Medulla oblongata (tissue), 1 donor: ENCODE measurements around the gene GLRX3.
A peak's percentile ranks its signal among the peaks of the same experiment; 100 is the strongest.
"Not testable (repeated sequence)": the region's sequence is repeated elsewhere in the genome, so short reads cannot be mapped to it uniquely, and the experiment has no call there.

Experiments used
- DNase-seq: peaks from one replicate; pipeline ENCODE4 v3.0.0-alpha.2; 2015; ENCODE audit errors: extremely low spot score

GLRX3 gene

GRCh38 chr10:130136226-130137089 is at the start of gene GLRX3:
Gene GLRX3, plus strand, starts transcription at chr10:130136391. Its CDS starts 30 bp downstream, at chr10:130136421.
- peak; percentile 86 for DNase-seq

GRCh38 chr10:130090565-130090964 is 45.6 kb upstream of the GLRX3 start:
- DNase-seq, result not testable (repeated sequence)

- DNase-seq, result no peak
Observed at GRCh38 chr10:130099344-130099743, 36.8 kb upstream of the GLRX3 start.

GRCh38 chr10:130105724-130106123 is 30.5 kb upstream of the GLRX3 start:
- DNase-seq, result no peak

GRCh38 chr10:130108146-130108545 is 28.0 kb upstream of the GLRX3 start:
- not testable (repeated sequence) for DNase-seq

- no peak for DNase-seq
Observed at GRCh38 chr10:130108934-130109604, 27.1 kb upstream of the GLRX3 start.

GRCh38 chr10:130109796-130110245 is 26.4 kb upstream of the GLRX3 start:
- peak; percentile 91 for DNase-seq

- DNase-seq, result peak; percentile 98
Observed at GRCh38 chr10:130110246-130111112, 25.7 kb upstream of the GLRX3 start, which contains the start of gene C10orf143. Gene C10orf143, minus strand, starts transcription at chr10:130110830. Its CDS starts 58 bp downstream, at chr10:130110772.

- DNase-seq, result peak; percentile 99
Observed at GRCh38 chr10:130111113-130111851, 24.9 kb upstream of the GLRX3 start.

GRCh38 chr10:130111852-130112180 is 24.4 kb upstream of the GLRX3 start:
- DNase-seq, result no peak

- no peak for DNase-seq
Observed at GRCh38 chr10:130112821-130113220, 23.4 kb upstream of the GLRX3 start.

- DNase-seq, result not testable (repeated sequence)
Observed at GRCh38 chr10:130116942-130117341, 19.2 kb upstream of the GLRX3 start.

- not testable (repeated sequence) for DNase-seq
Observed at GRCh38 chr10:130117535-130117934, 18.7 kb upstream of the GLRX3 start.

GRCh38 chr10:130121486-130122079 is 14.6 kb upstream of the GLRX3 start:
- no peak for DNase-seq

GRCh38 chr10:130127364-130128061 is 8.7 kb upstream of the GLRX3 start:
- DNase-seq, result peak; percentile 74

- no peak for DNase-seq
Observed at GRCh38 chr10:130128062-130128781, 8.0 kb upstream of the GLRX3 start.

- no peak for DNase-seq
Observed at GRCh38 chr10:130128922-130129321, 7.3 kb upstream of the GLRX3 start.

- DNase-seq, result peak; percentile 3
Observed at GRCh38 chr10:130135676-130136225, 440 bp upstream of the GLRX3 start.

GRCh38 chr10:130137090-130137448 is 878 bp downstream of the GLRX3 start:
- no peak for DNase-seq
